NCI-H1048 (cell line): ENCODE data around the gene MYADML2.
"Not testable (repeated sequence)": the region's sequence is repeated elsewhere in the genome, so short reads cannot be mapped to it uniquely, and the experiment has no call there.

ENCODE experiments used
- DNase-seq: peaks from one replicate; lab custom pipeline; 2025; lab: John Stamatoyannopoulos, UW

MYADML2 gene

GRCh38 chr17:81958633-81959342 lies 11.8 kb upstream of the MYADML2 start:
- DNase-seq: no peak

GRCh38 chr17:81957691-81958432 lies 10.8 kb upstream of the MYADML2 start:
- DNase-seq: no peak

GRCh38 chr17:81956607-81957589 lies 9.9 kb upstream of the MYADML2 start:
- DNase-seq: no peak

GRCh38 chr17:81955756-81956544 lies 8.9 kb upstream of the MYADML2 start:
- DNase-seq: no peak

GRCh38 chr17:81955058-81955681 lies 8.1 kb upstream of the MYADML2 start:
- no peak for DNase-seq

- no peak for DNase-seq
Measured at GRCh38 chr17:81954131-81955057, 7.4 kb upstream of the MYADML2 start.

GRCh38 chr17:81953443-81953842 lies 6.4 kb upstream of the MYADML2 start:
- DNase-seq: not testable (repeated sequence)

- DNase-seq: no peak
Measured at GRCh38 chr17:81952792-81953228, 5.8 kb upstream of the MYADML2 start.

- no peak for DNase-seq
Measured at GRCh38 chr17:81951785-81952684, 5.0 kb upstream of the MYADML2 start.

GRCh38 chr17:81950501-81950900 lies 3.5 kb upstream of the MYADML2 start:
- no peak for DNase-seq

GRCh38 chr17:81948635-81949378 lies 1.8 kb upstream of the MYADML2 start:
- DNase-seq: no peak

- no peak for DNase-seq
Measured at GRCh38 chr17:81944858-81945257, 2.2 kb downstream of the MYADML2 start.

GRCh38 chr17:81942167-81942553 lies 4.9 kb downstream of the MYADML2 start:
- no peak for DNase-seq

- no peak for DNase-seq
Measured at GRCh38 chr17:81941484-81942166, 5.4 kb downstream of the MYADML2 start.

GRCh38 chr17:81940538-81941483 lies 6.2 kb downstream of the MYADML2 start:
- DNase-seq: no peak

- no peak for DNase-seq
Measured at GRCh38 chr17:81939881-81940385, 7.1 kb downstream of the MYADML2 start.
